Measurements from ENCODE around the gene A1BG.

- TF ChIP-seq CTCF (conservative IDR thresholded peaks at IDR 0.05; ENCODE audit: low read length), result peak; percentile 29; the same call in 1 of the 2 replicates
- TF ChIP-seq EZH2phosphoT487 (IDR thresholded peaks at IDR 0.05; ENCODE audit: borderline replicate concordance, low read depth, low read length), result no peak
Measured at GRCh38 chr19:58366585-58367430, 13.5 kb upstream of the A1BG start.

Measured in OCI-LY7 (cell line).